Measurements from ENCODE around the gene ADIPOR2.
A peak's percentile ranks its signal among the peaks of the same experiment; 100 is the strongest.
"Not testable (repeated sequence)": the region's sequence is repeated elsewhere in the genome, so short reads cannot be mapped to it uniquely, and the experiment has no call there.

ADIPOR2 gene

GRCh38 chr12:1703771-1704722 lies 13.2 kb downstream of the ADIPOR2 start:
- no peak for DNase-seq (ENCODE audit: low read depth in 3 of 3)

DNA sequence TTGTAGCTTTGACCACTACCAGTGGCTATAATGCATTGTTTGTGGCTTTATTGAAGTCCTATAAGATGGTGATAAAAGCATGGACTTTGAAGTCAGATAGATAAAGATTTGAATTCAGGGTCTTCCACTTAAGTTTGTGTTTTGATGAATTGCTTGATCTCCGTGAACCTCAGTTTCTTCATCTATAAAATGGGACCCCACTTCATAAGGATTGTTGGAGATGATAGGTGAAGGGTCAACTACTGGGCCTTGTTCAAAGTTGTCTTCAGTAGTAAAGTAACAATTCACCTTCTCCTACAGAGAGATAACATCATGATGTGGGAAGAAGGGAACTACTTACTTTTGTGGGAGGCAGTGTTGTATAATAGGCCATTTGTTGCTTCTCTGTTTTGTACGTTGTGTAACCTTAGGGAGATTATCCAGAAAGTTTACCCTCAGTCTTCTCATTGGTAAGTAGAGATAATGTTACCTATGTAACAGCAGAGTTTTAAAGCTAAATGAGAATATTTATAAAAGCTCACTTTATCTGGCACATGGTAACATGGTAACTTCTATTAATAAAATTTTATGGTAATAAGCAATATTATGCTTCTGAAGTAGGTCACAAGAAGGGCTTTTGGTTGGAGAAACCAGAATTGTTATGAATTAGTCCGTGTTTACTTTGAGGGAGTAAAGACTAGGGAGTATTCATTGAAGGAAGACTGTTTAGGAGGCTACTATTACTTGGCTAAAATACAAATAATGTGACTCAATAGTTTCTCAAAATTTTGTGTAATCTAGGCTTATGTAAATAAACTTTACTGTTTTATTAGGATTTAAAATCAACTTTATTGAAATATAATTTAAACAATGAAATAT lies 15.1 kb downstream of the ADIPOR2 start:
- DNase-seq (ENCODE audit: low read depth in 3 of 3) = no peak

GRCh38 chr12:1706632-1706980 lies 15.7 kb downstream of the ADIPOR2 start:
- peak in 1 of 3 experiments; percentile 8 for DNase-seq (ENCODE audit: low read depth in 3 of 3)

GRCh38 chr12:1707051-1707450 lies 16.2 kb downstream of the ADIPOR2 start:
- no peak for DNase-seq (ENCODE audit: low read depth in 3 of 3)

GRCh38 chr12:1709968-1710367 lies 19.1 kb downstream of the ADIPOR2 start:
- DNase-seq (ENCODE audit: low read depth in 3 of 3) = not testable (repeated sequence)

DNA sequence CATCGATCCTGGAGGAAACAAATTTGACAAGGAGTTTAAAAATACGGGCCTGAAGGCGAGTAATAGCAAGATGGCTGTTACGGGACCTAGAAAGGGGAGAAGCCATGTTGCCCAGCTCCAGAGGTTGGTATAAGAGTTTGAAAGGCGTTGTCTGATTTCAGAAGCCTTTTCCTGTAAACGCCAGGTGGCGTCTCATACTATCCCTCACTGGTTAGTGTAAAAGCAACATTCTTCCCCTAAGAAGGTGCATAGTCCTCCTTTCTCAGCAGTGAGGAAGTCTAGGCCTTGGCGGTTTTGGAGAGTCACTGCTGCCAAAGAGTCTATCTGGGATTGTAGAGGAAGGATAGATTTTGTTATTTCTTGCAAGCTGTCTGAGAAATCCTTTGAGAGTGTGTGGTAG lies 20.0 kb downstream of the ADIPOR2 start:
- not testable (repeated sequence) for DNase-seq (ENCODE audit: low read depth in 3 of 3)

GRCh38 chr12:1711536-1712211 lies 20.8 kb downstream of the ADIPOR2 start:
- not testable (repeated sequence) for DNase-seq (ENCODE audit: low read depth in 3 of 3)

GRCh38 chr12:1712305-1712704 lies 21.4 kb downstream of the ADIPOR2 start:
- not testable (repeated sequence) for DNase-seq (ENCODE audit: low read depth in 3 of 3)

DNA sequence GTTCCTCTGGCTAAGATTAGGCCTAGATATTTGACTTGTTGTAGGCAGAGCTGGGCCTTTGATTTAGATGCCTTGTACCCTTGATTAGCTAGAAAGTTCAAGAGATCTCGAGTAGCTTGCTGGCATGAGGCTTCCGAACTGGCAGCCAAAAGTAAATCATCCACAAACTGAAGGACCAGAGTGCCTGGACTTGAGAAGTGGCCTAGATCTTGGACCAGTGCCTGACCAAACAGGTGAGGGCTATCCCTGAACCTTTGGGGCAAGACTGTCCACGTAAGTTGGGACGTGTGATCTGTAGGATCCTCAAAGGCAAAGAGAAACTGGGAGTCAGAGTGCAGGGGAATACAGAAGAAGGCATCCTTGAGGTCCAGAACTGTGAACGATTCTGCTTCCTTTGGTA lies 22.0 kb downstream of the ADIPOR2 start:
- not testable (repeated sequence) for DNase-seq (ENCODE audit: low read depth in 3 of 3)

- DNase-seq (ENCODE audit: low read depth in 3 of 3) = not testable (repeated sequence)
These were observed 23.0 kb downstream of the ADIPOR2 start for GRCh38 chr12:1713783-1714348.

DNA sequence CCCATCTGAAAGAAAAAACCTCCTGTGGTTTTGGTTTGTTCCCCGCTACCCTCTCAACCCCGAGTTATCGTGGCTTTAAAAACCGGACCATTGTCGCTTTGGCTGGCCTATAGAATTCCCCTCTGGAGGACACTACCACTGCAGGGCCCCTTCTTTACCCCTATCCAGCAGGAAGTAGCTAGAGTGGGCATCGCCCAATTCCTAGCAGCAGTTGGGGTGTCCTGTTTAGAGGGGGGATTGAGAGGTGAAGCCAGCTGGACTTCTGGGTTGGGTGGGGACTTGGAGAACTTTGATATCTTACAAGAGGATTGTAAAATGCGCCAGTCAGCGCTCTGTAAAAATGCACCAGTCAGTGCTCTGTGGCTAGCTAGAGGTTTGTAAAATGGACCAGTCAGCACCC lies 24.6 kb downstream of the ADIPOR2 start:
- DNase-seq (ENCODE audit: low read depth in 3 of 3) = not testable (repeated sequence)

DNA sequence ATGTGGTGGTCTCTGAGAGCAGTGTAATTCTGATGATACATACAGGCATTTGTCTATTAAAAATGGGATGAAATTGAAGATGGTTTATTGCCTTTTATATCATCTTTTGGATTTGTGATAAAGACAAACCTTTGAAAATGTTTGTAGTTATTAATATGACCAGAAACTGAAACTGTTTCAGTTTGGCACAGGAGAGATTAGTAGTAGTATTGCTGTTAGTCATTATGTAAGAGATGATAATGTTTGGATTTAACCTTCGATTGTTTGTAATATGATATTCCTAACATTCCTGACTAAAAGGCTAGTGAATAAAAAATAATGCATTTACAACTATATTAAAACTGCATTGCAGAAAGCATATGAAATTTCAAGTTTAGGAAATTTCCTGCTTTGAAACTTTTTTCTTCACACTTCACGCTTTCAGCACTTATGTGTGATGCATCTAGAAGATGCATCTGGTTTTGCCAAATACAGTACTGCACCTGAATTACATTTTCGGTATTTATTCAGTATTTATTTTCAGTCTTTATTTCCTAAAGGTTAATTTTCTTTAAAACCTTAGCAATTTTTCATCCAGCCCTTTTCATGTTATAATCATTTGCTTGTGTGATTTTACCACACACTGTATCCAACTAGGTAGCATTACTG lies 25.5 kb downstream of the ADIPOR2 start:
- DNase-seq (ENCODE audit: low read depth in 3 of 3) = no peak

DNA sequence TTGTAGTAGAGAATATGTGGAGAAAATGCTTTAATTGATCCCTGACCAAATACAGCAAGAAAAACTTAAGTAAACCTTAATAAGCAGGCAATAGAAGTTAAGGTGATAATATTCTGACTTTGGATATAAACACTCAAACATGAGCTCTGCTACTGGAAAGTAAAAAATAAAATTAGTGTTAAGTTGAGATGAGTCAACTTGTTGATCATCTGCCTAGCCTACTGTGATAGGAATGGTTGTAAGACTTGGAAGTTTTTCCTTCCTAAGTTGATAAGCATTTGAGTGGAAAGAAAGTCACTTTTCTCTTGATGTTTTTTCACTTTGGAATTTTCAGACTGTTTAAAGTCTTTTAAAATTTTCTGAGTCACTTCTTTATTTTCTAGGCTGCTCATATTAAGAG lies 26.0 kb downstream of the ADIPOR2 start:
- DNase-seq (ENCODE audit: low read depth in 3 of 3) = no peak

- no peak for DNase-seq (ENCODE audit: low read depth in 3 of 3)
These were observed 28.3 kb downstream of the ADIPOR2 start for GRCh38 chr12:1719139-1719538.

DNA sequence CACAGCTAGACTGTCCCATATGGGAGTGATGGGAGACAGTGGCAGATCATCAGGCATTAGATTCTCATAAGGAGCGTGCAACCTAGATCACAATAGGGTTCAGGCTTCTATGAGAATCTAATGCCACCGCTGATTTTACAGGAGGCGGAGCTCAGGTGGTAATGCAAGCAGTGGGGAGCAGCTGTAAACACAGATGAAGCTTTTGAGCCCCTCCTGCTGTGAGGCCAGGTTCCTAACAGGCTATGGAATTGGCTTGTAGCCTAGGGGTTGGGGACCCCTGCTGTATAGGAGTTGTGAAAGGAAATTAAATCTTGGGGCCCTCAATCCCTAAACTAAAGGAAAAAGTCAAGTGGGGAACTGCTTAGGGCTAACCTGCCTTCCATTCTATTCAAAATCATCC lies 29.6 kb downstream of the ADIPOR2 start:
- DNase-seq (ENCODE audit: low read depth in 3 of 3) = no peak

- no peak for DNase-seq (ENCODE audit: low read depth in 3 of 3)
These were observed 32.9 kb downstream of the ADIPOR2 start for GRCh38 chr12:1723721-1724120.

- DNase-seq (ENCODE audit: low read depth in 3 of 3) = no peak
These were observed 33.4 kb downstream of the ADIPOR2 start for GRCh38 chr12:1724250-1724649.

DNA sequence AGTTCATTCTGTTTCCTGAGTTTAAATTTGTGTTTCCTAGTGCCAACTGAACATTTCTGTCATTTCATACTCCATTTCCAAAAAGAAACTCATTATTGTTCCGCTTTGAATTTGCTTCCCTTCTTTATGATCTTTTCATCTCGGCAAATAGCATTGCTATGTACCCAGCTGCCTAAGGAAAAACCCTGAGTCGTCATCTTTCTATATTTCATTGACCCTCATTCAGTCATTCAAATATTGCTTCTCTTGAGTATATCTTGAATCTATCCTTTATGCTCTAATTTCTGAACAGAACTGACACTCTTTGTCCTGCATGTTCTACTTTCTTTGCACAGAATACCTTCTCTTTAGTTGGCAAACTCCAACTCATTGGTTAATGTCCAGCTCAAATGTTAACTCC lies 35.9 kb downstream of the ADIPOR2 start:
- no peak for DNase-seq (ENCODE audit: low read depth in 3 of 3)

DNA sequence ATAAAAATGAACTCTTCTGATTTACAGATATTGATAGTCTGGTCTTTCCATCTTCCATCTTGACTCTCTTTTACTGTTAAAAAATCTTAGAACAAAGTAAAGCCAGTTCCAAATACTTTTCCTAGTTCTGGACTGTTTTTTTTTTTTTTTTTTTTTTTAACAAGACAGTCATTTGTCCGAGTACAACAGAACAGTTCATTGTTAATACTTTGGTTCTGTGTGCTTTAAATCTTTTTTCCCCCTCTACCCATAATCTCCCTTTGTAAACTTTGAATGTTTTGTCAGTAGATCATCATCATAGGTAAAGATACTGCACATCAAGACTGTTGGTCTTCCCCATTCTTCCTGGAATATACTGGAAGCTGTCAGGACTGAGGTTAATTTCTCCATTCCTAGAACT lies 38.0 kb downstream of the ADIPOR2 start:
- no peak for DNase-seq (ENCODE audit: low read depth in 3 of 3)

DNA sequence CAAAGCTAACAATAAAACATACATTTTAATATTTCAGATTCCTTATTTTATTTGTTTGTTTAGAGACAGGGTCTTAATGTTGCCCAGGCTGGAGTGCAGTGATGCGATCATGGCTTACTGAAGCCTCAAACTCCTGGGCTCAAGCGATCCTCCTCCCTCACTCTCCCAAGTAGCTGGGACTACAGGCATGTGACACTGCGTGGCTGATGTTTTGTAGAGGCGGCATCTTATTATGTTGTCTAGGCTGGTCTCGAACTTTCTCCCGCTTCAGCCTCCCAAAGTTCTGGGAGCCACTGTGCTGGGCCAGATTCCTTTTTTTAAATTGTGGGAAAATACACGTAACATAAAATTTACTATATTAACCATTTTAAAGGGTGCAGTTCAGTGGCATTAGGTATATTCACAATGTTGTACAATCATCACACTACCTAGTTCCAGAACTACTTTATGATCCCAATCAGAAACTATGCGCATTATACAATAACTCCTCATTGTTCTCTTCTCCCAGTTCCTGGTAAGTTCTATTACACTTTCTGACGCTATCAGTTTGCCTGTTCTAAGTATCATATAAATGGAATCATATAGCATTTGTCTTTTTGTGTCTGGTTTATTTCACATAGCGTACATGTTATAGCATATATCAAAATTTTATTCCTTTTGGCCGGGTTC lies 40.3 kb downstream of the ADIPOR2 start:
- no peak for DNase-seq (ENCODE audit: low read depth in 3 of 3)

GRCh38 chr12:1731688-1732078 lies 40.8 kb downstream of the ADIPOR2 start:
- not testable (repeated sequence) for DNase-seq (ENCODE audit: low read depth in 3 of 3)

Measured in stimulated activated CD4-positive, alpha-beta T cell treated with anti-CD3 and anti-CD28 coated beads, TNF-alpha, amount 100 ng/mL, for 24 hours (primary cell).